ENCODE data around the gene ASB5.

ASB5 gene

DNA sequence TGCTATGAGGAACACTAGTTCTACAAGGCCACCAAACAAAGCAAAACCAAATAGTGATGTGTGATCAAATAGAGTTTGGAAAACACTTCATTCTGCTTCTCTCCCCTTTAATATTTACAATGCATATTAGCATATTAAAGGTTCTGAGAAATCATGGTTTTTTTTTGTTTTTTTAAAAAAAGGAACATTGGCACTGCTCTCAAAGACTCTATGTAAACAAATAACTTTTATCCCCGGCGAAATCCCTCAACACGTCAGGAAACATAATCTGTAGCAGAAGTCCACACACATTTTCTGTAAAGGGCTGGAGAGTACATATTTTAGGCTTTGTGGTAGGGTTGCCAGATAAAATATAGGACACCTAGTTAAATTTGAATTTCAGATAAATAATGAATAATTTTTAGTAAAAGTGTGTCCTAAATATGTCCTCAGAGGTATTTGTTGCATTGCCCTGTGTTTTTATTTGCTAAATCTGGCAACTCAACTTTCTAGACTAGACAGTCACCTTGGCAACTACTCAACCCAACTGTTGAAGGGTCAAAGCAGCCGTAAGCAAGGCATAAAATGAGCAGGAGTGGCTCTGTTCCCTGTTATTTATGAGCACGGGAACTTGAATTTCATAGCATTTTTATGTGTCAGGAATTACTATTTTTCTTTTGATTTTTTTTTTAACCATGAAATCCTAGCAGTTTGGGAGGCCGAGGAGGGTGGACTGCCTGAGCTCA is 82.2 kb downstream of the ASB5 start:
- no peaks in the 10 kb centered on the region for H3K27me3 ChIP-seq (ENCODE audit: control insufficient read depth in 2 of 2, insufficient read depth in 2 of 2, low read length in 2 of 2)
- no peaks in the 10 kb centered on the region for H3K4me1 ChIP-seq (ENCODE audit: control insufficient read depth in 2 of 2, insufficient read depth in 2 of 2, low read length in 2 of 2)
- no peak overlapping the region for H3K4me3 ChIP-seq (ENCODE audit: low read length in 2 of 2)
- H3K9ac ChIP-seq (ENCODE audit: low read depth in 1 of 2, low read length in 2 of 2) = no peak overlapping the region
- no peak overlapping the region for H3K27ac ChIP-seq (ENCODE audit: low read depth in 2 of 2, low read length in 2 of 2)
- no peaks in the 10 kb centered on the region for H3K36me3 ChIP-seq (ENCODE audit: control insufficient read depth in 2 of 2, insufficient read depth in 2 of 2, low read length in 2 of 2)
- no peaks in the 10 kb centered on the region for H3K9me3 ChIP-seq (ENCODE audit: control insufficient read depth in 2 of 2, low read length in 2 of 2)

DNA sequence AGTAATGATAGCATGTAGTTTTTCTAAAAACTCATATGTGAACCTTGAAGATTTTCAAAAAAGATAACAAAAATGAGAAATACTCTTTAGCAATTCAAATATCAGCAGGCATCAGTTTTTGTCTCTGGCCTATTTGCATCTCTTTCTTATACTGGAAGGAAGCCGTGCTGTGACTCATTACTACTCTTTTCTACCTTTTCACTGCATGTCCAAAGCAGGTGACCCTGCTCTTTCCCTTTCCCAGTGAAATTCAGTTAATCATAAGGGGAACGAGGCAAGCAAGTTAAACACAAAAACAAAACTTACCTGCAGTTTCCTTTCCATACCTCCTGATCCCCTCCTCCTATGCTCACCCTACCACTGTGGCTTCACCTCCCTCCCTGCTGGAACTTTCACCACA is 83.0 kb downstream of the ASB5 start:
- Histone ChIP-seq H3K4me1 (ENCODE audit: control insufficient read depth in 2 of 2, insufficient read depth in 2 of 2, low read length in 2 of 2) (no peaks in the 10 kb centered on the region), H3K4me3 (ENCODE audit: low read length in 2 of 2) (no peak overlapping the region), H3K36me3 (ENCODE audit: control insufficient read depth in 2 of 2, insufficient read depth in 2 of 2, low read length in 2 of 2) (no peaks in the 10 kb centered on the region), H3K27ac (ENCODE audit: low read depth in 2 of 2, low read length in 2 of 2) (no peak overlapping the region), H3K27me3 (ENCODE audit: control insufficient read depth in 2 of 2, insufficient read depth in 2 of 2, low read length in 2 of 2) (no peaks in the 10 kb centered on the region), H3K9me3 (ENCODE audit: control insufficient read depth in 2 of 2, low read length in 2 of 2) (no peaks in the 10 kb centered on the region), H3K9ac (ENCODE audit: low read depth in 1 of 2, low read length in 2 of 2) (no peak overlapping the region)

DNA sequence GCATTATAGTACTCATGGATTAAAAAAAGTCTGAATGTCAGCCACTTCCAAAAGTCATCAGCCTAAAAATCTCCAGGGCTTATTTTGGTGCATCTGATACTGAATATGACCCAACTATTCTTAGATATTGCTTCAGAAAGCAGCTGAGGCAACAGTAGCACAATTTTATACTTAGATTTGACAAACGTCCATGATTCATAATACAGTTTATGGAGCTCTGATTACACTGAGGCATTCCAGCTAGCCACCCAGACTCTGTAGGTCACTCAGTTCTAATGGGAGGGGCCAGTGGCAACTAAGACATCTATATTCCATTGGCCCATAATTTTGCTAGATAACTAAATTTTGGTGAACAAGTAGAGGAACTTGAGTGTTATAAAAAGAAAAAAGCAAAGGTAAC is 84.0 kb downstream of the ASB5 start:
- no peak overlapping the region for H3K9ac ChIP-seq (ENCODE audit: low read depth in 1 of 2, low read length in 2 of 2)
- H3K9me3 ChIP-seq (ENCODE audit: control insufficient read depth in 2 of 2, low read length in 2 of 2) = no peaks in the 10 kb centered on the region

More for the DNA sequence above, 84.0 kb downstream of the ASB5 start:
- no peak overlapping the region for H3K27ac ChIP-seq (ENCODE audit: low read depth in 2 of 2, low read length in 2 of 2)
- no peaks in the 10 kb centered on the region for H3K36me3 ChIP-seq (ENCODE audit: control insufficient read depth in 2 of 2, insufficient read depth in 2 of 2, low read length in 2 of 2)
- no peaks in the 10 kb centered on the region for H3K4me1 ChIP-seq (ENCODE audit: control insufficient read depth in 2 of 2, insufficient read depth in 2 of 2, low read length in 2 of 2)
- H3K27me3 ChIP-seq (ENCODE audit: control insufficient read depth in 2 of 2, insufficient read depth in 2 of 2, low read length in 2 of 2) = no peaks in the 10 kb centered on the region
- H3K4me3 ChIP-seq (ENCODE audit: low read length in 2 of 2) = no peak overlapping the region
